Epithelial cell of proximal tubule (primary cell): ENCODE measurements around the gene PRPF38B. TPM values are rescaled to one million over a fixed set of nuclear protein-coding genes. Genes with fewer than 3 reads are reported as not detected.
"Not testable (repeated sequence)": the region's sequence is repeated elsewhere in the genome, so short reads cannot be mapped to it uniquely, and the experiment has no call there.

ENCODE experiments used
- DNase-seq: peaks from one replicate; pipeline ENCODE4 v3.0.0-alpha.2; 2011; ENCODE audit warnings: low read depth
- H3K4me3 ChIP-seq: 2 replicates; pipeline ENCODE4 v1.5.1; 2011; ENCODE audit warnings: low read depth, mild to moderate bottlenecking, low read length
- total RNA-seq: library from RNA; depleted of rRNA; stranded (reverse); fragments of >200 nt; gene quantifications from 2 replicates; pipeline ENCODE4 v1.2.3, GENCODE V29; 2015
- TF ChIP-seq, protein P1 (sequence below): conservative IDR thresholded peaks from 2 replicates; pipeline ENCODE4 v1.5.1; 2012; ENCODE audit warnings: low read depth, mild to moderate bottlenecking, low read length

Gene PRPF38B
- total RNA-seq, 1 donor from 2014 or later = 11.2 TPM

DNA sequence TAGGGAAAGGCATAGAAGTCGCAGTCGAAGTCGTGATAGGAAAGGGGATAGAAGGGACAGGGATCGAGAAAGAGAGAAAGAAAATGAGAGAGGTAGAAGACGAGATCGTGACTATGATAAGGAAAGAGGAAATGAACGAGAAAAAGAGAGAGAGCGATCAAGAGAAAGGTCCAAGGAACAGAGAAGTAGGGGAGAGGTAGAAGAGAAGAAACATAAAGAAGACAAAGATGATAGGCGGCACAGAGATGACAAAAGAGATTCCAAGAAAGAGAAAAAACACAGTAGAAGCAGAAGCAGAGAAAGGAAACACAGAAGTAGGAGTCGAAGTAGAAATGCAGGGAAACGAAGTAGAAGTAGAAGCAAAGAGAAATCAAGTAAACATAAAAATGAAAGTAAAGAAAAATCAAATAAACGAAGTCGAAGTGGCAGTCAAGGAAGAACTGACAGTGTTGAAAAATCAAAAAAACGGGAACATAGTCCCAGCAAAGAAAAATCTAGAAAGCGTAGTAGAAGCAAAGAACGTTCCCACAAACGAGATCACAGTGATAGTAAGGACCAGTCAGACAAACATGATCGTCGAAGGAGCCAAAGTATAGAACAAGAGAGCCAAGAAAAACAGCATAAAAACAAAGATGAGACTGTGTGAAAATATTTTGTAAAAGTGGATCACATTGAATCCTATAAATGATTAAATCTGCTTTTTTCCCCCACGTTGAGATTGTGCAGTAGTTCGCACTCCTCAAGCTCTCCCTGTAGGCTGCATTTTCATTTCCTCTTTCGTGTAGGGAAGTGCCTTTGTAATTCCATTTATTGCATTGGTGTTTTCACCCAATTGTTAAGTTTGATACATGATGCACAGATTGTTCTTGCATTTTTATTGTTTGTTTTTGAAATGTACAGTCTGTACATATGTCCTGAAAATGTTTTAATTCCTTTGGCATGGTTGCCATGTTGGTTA lies 7.5 kb downstream of the PRPF38B start:
- no peak for DNase-seq
- TF ChIP-seq, protein P1, sequence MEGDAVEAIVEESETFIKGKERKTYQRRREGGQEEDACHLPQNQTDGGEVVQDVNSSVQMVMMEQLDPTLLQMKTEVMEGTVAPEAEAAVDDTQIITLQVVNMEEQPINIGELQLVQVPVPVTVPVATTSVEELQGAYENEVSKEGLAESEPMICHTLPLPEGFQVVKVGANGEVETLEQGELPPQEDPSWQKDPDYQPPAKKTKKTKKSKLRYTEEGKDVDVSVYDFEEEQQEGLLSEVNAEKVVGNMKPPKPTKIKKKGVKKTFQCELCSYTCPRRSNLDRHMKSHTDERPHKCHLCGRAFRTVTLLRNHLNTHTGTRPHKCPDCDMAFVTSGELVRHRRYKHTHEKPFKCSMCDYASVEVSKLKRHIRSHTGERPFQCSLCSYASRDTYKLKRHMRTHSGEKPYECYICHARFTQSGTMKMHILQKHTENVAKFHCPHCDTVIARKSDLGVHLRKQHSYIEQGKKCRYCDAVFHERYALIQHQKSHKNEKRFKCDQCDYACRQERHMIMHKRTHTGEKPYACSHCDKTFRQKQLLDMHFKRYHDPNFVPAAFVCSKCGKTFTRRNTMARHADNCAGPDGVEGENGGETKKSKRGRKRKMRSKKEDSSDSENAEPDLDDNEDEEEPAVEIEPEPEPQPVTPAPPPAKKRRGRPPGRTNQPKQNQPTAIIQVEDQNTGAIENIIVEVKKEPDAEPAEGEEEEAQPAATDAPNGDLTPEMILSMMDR = no peak
- no peak overlapping the region for H3K4me3 ChIP-seq

DNA sequence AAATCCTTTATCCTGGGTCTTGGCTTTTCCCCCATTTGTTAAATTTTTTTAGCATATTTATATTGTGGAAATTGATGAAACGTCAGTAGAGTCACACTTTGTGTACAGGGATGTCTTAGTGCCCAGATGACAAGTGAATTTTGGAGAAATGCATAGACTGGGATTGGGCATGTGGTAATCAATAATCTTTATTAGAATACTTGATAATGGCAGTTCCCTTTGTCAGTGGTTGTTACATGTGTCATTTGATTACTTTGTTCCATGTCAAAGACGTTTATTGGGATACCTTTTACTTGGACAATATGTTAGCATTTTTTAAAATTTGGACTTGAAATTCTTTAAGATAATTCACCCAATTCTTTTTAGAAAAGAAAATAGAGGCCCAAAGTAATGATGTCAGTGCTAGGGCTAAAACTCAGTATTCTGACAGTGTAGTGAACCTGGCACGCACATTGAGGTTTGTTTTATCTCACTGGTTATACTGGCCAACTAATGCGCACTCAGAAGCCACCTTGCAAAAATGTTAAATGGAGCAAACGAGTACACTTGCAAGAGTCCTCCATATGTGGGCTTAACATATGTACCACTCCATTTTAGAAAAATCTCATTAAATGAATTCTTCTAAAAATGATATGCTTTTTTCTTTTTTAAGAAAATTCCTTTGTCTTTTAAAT lies 9.2 kb downstream of the PRPF38B start:
- H3K4me3 ChIP-seq = no peak overlapping the region
- TF ChIP-seq, protein P1 = no peak
- no peak for DNase-seq

DNA sequence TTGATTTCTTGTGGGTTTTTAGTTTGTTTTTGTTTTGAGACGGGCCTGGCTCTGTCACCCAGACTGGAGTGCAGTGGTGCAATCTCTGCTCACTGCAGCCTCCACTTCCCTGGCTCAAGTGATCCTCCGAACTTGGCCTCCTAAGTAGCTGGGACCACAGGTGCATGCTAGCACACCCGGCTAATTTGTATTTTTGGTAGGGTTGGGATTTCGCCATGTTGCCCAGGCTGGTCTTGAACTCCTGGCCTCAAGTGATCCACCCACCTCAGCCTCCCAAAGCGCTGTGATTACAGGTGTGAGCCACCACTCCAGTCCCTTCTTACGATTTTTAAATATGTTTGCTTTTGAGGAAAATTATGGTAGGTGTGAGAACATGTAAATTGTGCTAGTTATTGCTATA lies 10.0 kb downstream of the PRPF38B start:
- DNase-seq, H3K4me3 ChIP-seq: not testable (repeated sequence)

DNA sequence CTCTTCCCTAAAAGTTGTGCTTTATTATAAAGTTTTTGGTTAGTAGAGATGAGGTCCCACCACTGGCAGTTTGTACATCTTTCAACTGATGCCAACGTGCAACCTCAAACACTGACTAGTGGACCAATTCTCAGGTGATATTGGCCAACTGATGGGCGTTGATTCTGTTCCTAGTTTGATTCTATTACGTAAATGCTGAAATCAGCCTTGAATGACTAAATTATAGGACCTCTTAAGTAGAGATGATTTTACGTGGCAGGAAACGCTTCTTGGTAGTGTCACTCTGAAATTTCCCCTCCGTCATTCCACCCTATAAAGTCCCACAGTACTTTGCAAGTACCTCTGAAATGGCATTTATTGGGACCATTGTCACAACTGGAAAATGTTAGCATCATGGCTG lies 11.8 kb downstream of the PRPF38B start:
- DNase-seq = no peak
- TF ChIP-seq, protein P1 = no peak
- H3K4me3 ChIP-seq = no peak overlapping the region

- TF ChIP-seq, protein P1 = no peak
- DNase-seq = peak; percentile 22
- no peak overlapping the region for H3K4me3 ChIP-seq
These were observed 12.4 kb downstream of the PRPF38B start for GRCh38 chr1:108704496-108704895.

DNA sequence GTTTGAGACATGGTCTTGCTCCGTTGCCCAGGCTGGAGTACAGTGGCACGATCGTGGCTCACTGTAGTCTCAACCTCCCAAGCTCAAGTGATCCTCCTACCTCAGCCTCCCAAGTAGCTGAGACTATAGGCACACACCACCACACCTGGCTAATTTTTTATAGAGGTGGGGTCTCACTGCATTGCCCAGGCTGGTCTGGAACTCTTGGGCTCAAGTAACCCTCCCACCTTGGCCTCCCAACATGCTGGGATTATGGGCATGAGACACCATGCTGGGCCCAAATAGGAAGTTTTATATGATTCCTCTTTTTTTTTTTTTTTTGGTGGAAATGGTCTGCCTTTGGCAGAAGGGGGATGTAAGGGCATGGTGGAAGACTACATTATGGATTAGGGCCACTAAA lies 14.5 kb downstream of the PRPF38B start:
- no peak for DNase-seq
- TF ChIP-seq, protein P1 = no peak
- H3K4me3 ChIP-seq = no peak overlapping the region
